HepG2 (cell line): ENCODE measurements around the gene ANKRD10. TPM values are rescaled to one million over a fixed set of nuclear protein-coding genes. Genes with fewer than 3 reads are reported as not detected.

Source experiments
- AGO2 ChIP-seq: fragments of 200-400 bp; formaldehyde crosslinking; optimal IDR thresholded peaks from 2 replicates; pipeline ENCODE3; 2017; ENCODE audit warnings: mild to moderate bottlenecking, low read depth, low read length, moderate library complexity
- ETV6 ChIP-seq: sonication (generic); formaldehyde crosslinking; conservative IDR thresholded peaks from 2 replicates; pipeline ENCODE4 v1.4.0; 2020; ENCODE audit warnings: missing genetic modification reagents
- KLF13 ChIP-seq: sonication (generic); formaldehyde crosslinking; IDR thresholded peaks from 2 replicates; pipeline ENCODE4 v1.4.0; 2020; ENCODE audit warnings: mild to moderate bottlenecking, missing genetic modification reagents
- MIXL1 ChIP-seq: IDR thresholded peaks from 2 replicates; pipeline ENCODE4 v1.6.1; 2016
- NFE2L2 ChIP-seq: fragments of 150-350 bp; IDR thresholded peaks from 2 replicates; pipeline ENCODE4 v1.6.1; 2014; ENCODE audit warnings: low read length
- POLR2AphosphoS5 ChIP-seq: IDR thresholded peaks from 2 replicates; pipeline ENCODE4 v1.6.1; 2012; ENCODE audit warnings: low read depth, low read length
- RBM39 ChIP-seq: fragments of 200-400 bp; formaldehyde crosslinking; IDR thresholded peaks from one replicate; pipeline ENCODE4 v1.6.1; 2018; ENCODE audit warnings: antibody characterized with exemption, mild to moderate bottlenecking, low read depth, low read length; ENCODE audit not compliant: poor library complexity, severe bottlenecking
- RCOR2 ChIP-seq: IDR thresholded peaks from 2 replicates; pipeline ENCODE4 v1.6.1; 2016; ENCODE audit warnings: missing biosample characterization, missing genetic modification reagents
- TCF12 ChIP-seq, 2 experiments: fragments of 450-650 bp in 1 of 2; sonication (generic) in 1 of 2; formaldehyde crosslinking in 1 of 2; IDR thresholded peaks; 2 replicates each; pipeline versions ENCODE4 v1.6.1 to v1.8.0; 2017 to 2022; ENCODE audit warnings: antibody characterized with exemption in 1 of 2, mild to moderate bottlenecking in 1 of 2, missing genetic modification reagents in 1 of 2, moderate library complexity in 1 of 2
- U2AF2 ChIP-seq: fragments of 200-400 bp; formaldehyde crosslinking; IDR thresholded peaks from 2 replicates; pipeline ENCODE4 v1.6.1; 2017; ENCODE audit warnings: low read depth, mild to moderate bottlenecking, low read length
- ZNF335 ChIP-seq: sonication (generic); formaldehyde crosslinking; IDR thresholded peaks from 2 replicates; pipeline ENCODE4 v1.4.0; 2020; ENCODE audit warnings: missing genetic modification reagents
- ZNF33A ChIP-seq: sonication (generic); formaldehyde crosslinking; IDR thresholded peaks from 2 replicates; pipeline ENCODE4 v1.5.1; 2020; ENCODE audit warnings: missing genetic modification reagents, mild to moderate bottlenecking, moderate library complexity, borderline replicate concordance
- ZNF550 ChIP-seq: sonication (generic); formaldehyde crosslinking; IDR thresholded peaks from 2 replicates; pipeline ENCODE4 v1.4.0; 2020; ENCODE audit warnings: mild to moderate bottlenecking, missing genetic modification reagents, borderline replicate concordance
- ZNF577 ChIP-seq: sonication (generic); formaldehyde crosslinking; IDR thresholded peaks from 2 replicates; pipeline ENCODE4 v1.4.0; 2020; ENCODE audit warnings: mild to moderate bottlenecking, low read depth, missing genetic modification reagents, borderline replicate concordance
- polyA plus RNA-seq, 8 experiments: library from polyadenylated mRNA; depleted of rRNA in 3 of 8; stranded (reverse) in 7 of 8; unstranded in 1 of 8; fragments of >200 nt; fragmentation: Illumina TruSeq in 4 of 8; extraction: Trizol in 4 of 8; gene quantifications; 2 replicates each; pipeline versions ENCODE4 v1.2.1 to v1.2.3, GENCODE V29; 2011 to 2016; ENCODE audit warnings: low read depth in 4 of 8, missing spikeins in 1 of 8, mixed read lengths in 1 of 8; ENCODE audit not compliant: insufficient read depth in 1 of 8
- total RNA-seq, 5 experiments: library from RNA; depleted of rRNA; stranded (reverse); fragments of >200 nt; fragmentation: Illumina TruSeq; extraction: Trizol; gene quantifications; 2 replicates each; pipeline ENCODE4 v1.2.3, GENCODE V29; 2016; ENCODE audit warnings: low read depth in 1 of 5
- TF ChIP-seq, protein P1 (sequence below): sonication (generic); formaldehyde crosslinking; IDR thresholded peaks from 2 replicates; pipeline ENCODE4 v1.4.0; 2020; ENCODE audit warnings: missing genetic modification reagents
- TF ChIP-seq, protein P2 (sequence below): IDR thresholded peaks from 2 replicates; pipeline ENCODE4 v1.6.1; 2016; ENCODE audit warnings: low read depth, borderline replicate concordance
- TF ChIP-seq, protein P3 (sequence below): sonication (generic); formaldehyde crosslinking; IDR thresholded peaks from 2 replicates; pipeline ENCODE4 v1.4.0; 2020; ENCODE audit warnings: missing genetic modification reagents
- TF ChIP-seq, protein P4 (sequence below): sonication (generic); formaldehyde crosslinking; IDR thresholded peaks from 2 replicates; pipeline ENCODE4 v1.9.0; 2021; ENCODE audit warnings: missing genetic modification reagents, borderline replicate concordance
- TF ChIP-seq, protein P5 (sequence below): sonication (generic); formaldehyde crosslinking; IDR thresholded peaks from 2 replicates; pipeline ENCODE4 v1.4.0; 2020; ENCODE audit warnings: missing genetic modification reagents, borderline replicate concordance
- TF ChIP-seq, protein P6 (sequence below): sonication (generic); formaldehyde crosslinking; IDR thresholded peaks from 2 replicates; pipeline ENCODE4 v1.4.0; 2020; ENCODE audit warnings: missing genetic modification reagents, borderline replicate concordance

Gene ANKRD10
- total and polyA plus RNA-seq, 2 of the 13 experiments (the other 11 are each of a cell fraction or from before 2014, with no cell fraction given): 108 to 115 TPM

DNA sequence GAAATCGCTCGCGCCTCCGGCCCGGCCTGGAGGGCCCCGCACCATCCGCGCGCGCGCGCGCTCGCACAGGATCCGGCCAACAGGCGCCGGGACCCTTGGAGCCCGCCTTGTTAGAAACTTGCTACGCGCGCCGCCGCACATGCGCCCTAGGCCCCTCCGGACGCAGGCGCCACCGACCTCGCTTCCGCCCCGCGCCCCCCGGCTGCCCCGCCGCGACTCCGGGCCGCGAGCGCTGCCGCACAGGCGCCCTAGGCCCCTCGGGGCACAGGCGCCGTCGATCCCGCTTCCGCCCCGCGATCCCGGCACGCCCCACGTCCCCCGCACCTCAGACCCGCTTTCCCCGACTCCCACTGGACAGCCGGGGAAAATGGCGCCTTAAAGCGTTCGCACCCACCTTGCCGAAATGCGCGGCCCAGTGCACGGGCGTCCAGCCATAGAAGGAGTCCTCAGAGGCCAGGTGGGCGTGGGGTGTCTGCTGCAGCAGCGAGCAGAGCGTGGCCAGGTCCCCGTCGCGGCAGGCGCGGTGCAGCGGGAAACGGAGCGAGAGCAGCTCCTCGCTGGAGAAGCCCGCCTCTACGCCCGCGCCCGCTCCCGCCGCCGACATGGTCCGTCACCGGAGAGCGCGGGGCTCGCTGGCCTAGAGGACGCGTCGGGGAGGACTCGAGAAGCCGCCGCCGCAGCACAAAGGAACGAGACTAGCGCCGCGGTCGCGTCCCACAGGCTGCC lies 375 bp downstream of the ANKRD10 start (continued):
- TF ChIP-seq, protein P1, sequence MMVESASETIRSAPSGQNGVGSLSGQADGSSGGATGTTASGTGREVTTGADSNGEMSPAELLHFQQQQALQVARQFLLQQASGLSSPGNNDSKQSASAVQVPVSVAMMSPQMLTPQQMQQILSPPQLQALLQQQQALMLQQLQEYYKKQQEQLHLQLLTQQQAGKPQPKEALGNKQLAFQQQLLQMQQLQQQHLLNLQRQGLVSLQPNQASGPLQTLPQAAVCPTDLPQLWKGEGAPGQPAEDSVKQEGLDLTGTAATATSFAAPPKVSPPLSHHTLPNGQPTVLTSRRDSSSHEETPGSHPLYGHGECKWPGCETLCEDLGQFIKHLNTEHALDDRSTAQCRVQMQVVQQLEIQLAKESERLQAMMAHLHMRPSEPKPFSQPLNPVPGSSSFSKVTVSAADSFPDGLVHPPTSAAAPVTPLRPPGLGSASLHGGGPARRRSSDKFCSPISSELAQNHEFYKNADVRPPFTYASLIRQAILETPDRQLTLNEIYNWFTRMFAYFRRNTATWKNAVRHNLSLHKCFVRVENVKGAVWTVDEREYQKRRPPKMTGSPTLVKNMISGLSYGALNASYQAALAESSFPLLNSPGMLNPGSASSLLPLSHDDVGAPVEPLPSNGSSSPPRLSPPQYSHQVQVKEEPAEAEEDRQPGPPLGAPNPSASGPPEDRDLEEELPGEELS (CRISPR knock-in tag): no peak
- no peak for TF ChIP-seq MIXL1 (CRISPR knock-in tag)
- no peak for TF ChIP-seq RCOR2 (CRISPR knock-in tag)
- TF ChIP-seq, protein P2, sequence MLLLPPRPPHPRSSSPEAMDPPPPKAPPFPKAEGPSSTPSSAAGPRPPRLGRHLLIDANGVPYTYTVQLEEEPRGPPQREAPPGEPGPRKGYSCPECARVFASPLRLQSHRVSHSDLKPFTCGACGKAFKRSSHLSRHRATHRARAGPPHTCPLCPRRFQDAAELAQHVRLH: no peak; the same call in 1 of the 2 replicates
- no peak for TF ChIP-seq NFE2L2
- TF ChIP-seq ZNF335 (CRISPR knock-in tag): no peak
- TF ChIP-seq, protein P3, sequence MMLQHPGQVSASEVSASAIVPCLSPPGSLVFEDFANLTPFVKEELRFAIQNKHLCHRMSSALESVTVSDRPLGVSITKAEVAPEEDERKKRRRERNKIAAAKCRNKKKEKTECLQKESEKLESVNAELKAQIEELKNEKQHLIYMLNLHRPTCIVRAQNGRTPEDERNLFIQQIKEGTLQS (CRISPR knock-in tag): 0 out of 2 replicates have a peak, but pooled peaks have one; percentile 14
- TF ChIP-seq RBM39: no peak
- TF ChIP-seq KLF13: no peak
- TF ChIP-seq ZNF577: no peak
- TF ChIP-seq, protein P4, sequence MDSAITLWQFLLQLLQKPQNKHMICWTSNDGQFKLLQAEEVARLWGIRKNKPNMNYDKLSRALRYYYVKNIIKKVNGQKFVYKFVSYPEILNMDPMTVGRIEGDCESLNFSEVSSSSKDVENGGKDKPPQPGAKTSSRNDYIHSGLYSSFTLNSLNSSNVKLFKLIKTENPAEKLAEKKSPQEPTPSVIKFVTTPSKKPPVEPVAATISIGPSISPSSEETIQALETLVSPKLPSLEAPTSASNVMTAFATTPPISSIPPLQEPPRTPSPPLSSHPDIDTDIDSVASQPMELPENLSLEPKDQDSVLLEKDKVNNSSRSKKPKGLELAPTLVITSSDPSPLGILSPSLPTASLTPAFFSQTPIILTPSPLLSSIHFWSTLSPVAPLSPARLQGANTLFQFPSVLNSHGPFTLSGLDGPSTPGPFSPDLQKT (CRISPR knock-in tag): no peak
- TF ChIP-seq ETV6 (CRISPR knock-in tag): 0 out of 2 replicates have a peak, but pooled peaks have one; percentile 27
- peak; percentile 77 for TF ChIP-seq POLR2AphosphoS5
- TF ChIP-seq, protein P5, sequence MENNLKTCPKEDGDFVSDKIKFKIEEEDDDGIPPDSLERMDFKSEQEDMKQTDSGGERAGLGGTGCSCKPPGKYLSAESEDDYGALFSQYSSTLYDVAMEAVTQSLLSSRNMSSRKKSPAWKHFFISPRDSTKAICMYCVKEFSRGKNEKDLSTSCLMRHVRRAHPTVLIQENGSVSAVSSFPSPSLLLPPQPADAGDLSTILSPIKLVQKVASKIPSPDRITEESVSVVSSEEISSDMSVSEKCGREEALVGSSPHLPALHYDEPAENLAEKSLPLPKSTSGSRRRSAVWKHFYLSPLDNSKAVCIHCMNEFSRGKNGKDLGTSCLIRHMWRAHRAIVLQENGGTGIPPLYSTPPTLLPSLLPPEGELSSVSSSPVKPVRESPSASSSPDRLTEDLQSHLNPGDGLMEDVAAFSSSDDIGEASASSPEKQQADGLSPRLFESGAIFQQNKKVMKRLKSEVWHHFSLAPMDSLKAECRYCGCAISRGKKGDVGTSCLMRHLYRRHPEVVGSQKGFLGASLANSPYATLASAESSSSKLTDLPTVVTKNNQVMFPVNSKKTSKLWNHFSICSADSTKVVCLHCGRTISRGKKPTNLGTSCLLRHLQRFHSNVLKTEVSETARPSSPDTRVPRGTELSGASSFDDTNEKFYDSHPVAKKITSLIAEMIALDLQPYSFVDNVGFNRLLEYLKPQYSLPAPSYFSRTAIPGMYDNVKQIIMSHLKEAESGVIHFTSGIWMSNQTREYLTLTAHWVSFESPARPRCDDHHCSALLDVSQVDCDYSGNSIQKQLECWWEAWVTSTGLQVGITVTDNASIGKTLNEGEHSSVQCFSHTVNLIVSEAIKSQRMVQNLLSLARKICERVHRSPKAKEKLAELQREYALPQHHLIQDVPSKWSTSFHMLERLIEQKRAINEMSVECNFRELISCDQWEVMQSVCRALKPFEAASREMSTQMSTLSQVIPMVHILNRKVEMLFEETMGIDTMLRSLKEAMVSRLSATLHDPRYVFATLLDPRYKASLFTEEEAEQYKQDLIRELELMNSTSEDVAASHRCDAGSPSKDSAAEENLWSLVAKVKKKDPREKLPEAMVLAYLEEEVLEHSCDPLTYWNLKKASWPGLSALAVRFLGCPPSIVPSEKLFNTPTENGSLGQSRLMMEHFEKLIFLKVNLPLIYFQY (CRISPR knock-in tag): no peak
- peak; percentile 64; the same call in 1 of the 2 replicates for TF ChIP-seq ZNF33A (CRISPR knock-in tag)
- TF ChIP-seq TCF12 (IDR thresholded peaks at IDR 0.05): no peak
- peak; percentile 74 for TF ChIP-seq TCF12 (CRISPR knock-in tag; IDR thresholded peaks at IDR 0.05)
- TF ChIP-seq ZNF550 (CRISPR knock-in tag): no peak
- TF ChIP-seq, protein P6, sequence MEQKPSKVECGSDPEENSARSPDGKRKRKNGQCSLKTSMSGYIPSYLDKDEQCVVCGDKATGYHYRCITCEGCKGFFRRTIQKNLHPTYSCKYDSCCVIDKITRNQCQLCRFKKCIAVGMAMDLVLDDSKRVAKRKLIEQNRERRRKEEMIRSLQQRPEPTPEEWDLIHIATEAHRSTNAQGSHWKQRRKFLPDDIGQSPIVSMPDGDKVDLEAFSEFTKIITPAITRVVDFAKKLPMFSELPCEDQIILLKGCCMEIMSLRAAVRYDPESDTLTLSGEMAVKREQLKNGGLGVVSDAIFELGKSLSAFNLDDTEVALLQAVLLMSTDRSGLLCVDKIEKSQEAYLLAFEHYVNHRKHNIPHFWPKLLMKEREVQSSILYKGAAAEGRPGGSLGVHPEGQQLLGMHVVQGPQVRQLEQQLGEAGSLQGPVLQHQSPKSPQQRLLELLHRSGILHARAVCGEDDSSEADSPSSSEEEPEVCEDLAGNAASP (CRISPR knock-in tag): no peak
- TF ChIP-seq AGO2: peak; percentile 89
- no peak for TF ChIP-seq U2AF2
